ENCODE data around the gene SMIM20. TPM values are rescaled to one million over a fixed set of nuclear protein-coding genes. Genes with fewer than 3 reads are reported as not detected.
A peak's percentile ranks its signal among the peaks of the same experiment; 100 is the strongest.

Gene SMIM20
- total RNA-seq, 1 donor from 2014 or later: 25.2 TPM

GRCh38 chr4:25914670-25915352, 791 bp downstream of the SMIM20 start:
- ATAC-seq (no peak), DNase-seq (no peak)
- H3K4me1 ChIP-seq: peaks cover 7% of the 10 kb centered on the region
- peak overlapping the region; percentile 95 for H3K27ac ChIP-seq
- H3K9me3 ChIP-seq: no peaks in the 10 kb centered on the region
- no peaks in the 10 kb centered on the region for H3K27me3 ChIP-seq
- TF ChIP-seq CTCF (IDR thresholded peaks at IDR 0.05): no peak
- intact Hi-C loops (cut with DNase I): no loop called here
- H3K36me3 ChIP-seq: no peaks in the 10 kb centered on the region
- peak overlapping the region; percentile 78 for H3K4me3 ChIP-seq

GRCh38 chr4:25915353-25915705, 1.3 kb downstream of the SMIM20 start:
- intact Hi-C loops (cut with DNase I): no loop called here
- H3K4me1 ChIP-seq: peaks cover 7% of the 10 kb centered on the region
- ATAC-seq (no peak), DNase-seq (no peak)
- no peak overlapping the region for H3K27ac ChIP-seq
- no peak for TF ChIP-seq CTCF (IDR thresholded peaks at IDR 0.05)
- no peak overlapping the region for H3K4me3 ChIP-seq
- H3K27me3 ChIP-seq: no peaks in the 10 kb centered on the region
- H3K36me3 ChIP-seq: no peaks in the 10 kb centered on the region
- no peaks in the 10 kb centered on the region for H3K9me3 ChIP-seq

- TF ChIP-seq CTCF (IDR thresholded peaks at IDR 0.05): no peak
- intact Hi-C loops (cut with DNase I): no loop called here
- no peak for ATAC-seq
Measured at GRCh38 chr4:25916870-25917269, 2.9 kb downstream of the SMIM20 start.

GRCh38 chr4:25919676-25920075, 5.7 kb downstream of the SMIM20 start:
- Histone ChIP-seq H3K4me1 (no peaks in the 10 kb centered on the region), H3K4me3 (no peak overlapping the region), H3K36me3 (no peaks in the 10 kb centered on the region), H3K9me3 (no peaks in the 10 kb centered on the region), H3K27ac (no peak overlapping the region), H3K27me3 (no peaks in the 10 kb centered on the region)
- intact Hi-C loops (cut with DNase I): no loop called here
- ATAC-seq: no peak
- no peak for TF ChIP-seq CTCF (IDR thresholded peaks at IDR 0.05)
- DNase-seq: no peak

More at GRCh38 chr4:25916870-25917269, 2.9 kb downstream of the SMIM20 start:
- Histone ChIP-seq H3K27ac (no peak overlapping the region), H3K27me3 (no peaks in the 10 kb centered on the region), H3K9me3 (no peaks in the 10 kb centered on the region), H3K36me3 (no peaks in the 10 kb centered on the region), H3K4me3 (no peak overlapping the region), H3K4me1 (peaks cover 7% of the 10 kb centered on the region)
- no peak for DNase-seq

GRCh38 chr4:25921922-25922321, 7.9 kb downstream of the SMIM20 start:
- no peaks in the 10 kb centered on the region for H3K27me3 ChIP-seq
- ATAC-seq (no peak), DNase-seq (no peak)
- no peak for TF ChIP-seq CTCF (IDR thresholded peaks at IDR 0.05)
- no peaks in the 10 kb centered on the region for H3K36me3 ChIP-seq
- intact Hi-C loops (cut with DNase I): no loop called here
- no peaks in the 10 kb centered on the region for H3K9me3 ChIP-seq
- H3K27ac ChIP-seq: no peak overlapping the region
- no peak overlapping the region for H3K4me3 ChIP-seq
- no peaks in the 10 kb centered on the region for H3K4me1 ChIP-seq

All from upper lobe of right lung (tissue), 1 donor.